PFSK-1 (cell line): ENCODE data around the gene OLIG2.

Experiments
- FOXP2 ChIP-seq: optimal IDR thresholded peaks from 2 replicates; pipeline ENCODE3; 2011; ENCODE audit warnings: borderline replicate concordance, control low read depth, inconsistent platforms; ENCODE audit not compliant: insufficient read depth; ENCODE audit errors: extremely low read length, extremely low read depth
- POLR2AphosphoS5 ChIP-seq: IDR thresholded peaks from 2 replicates; pipeline ENCODE4 v1.6.1; 2012; ENCODE audit warnings: low read depth, mild to moderate bottlenecking, control low read depth, low read length, moderate library complexity
- SIN3A ChIP-seq: IDR thresholded peaks from 2 replicates; pipeline ENCODE4 v1.6.1; 2012; ENCODE audit warnings: mild to moderate bottlenecking, low read length, moderate library complexity, borderline replicate concordance; ENCODE audit not compliant: insufficient read depth
- TAF1 ChIP-seq: IDR thresholded peaks from 2 replicates; pipeline ENCODE4 v1.6.1; 2012; ENCODE audit warnings: low read length, control low read depth, borderline replicate concordance; ENCODE audit not compliant: insufficient read depth
- TF ChIP-seq, protein P1 (sequence below), 2 experiments: IDR thresholded peaks; 2 replicates each; pipeline versions ENCODE4 v1.6.1 to v1.8.0; 2011 to 2012; ENCODE audit warnings: low read depth in 2 of 2, low read length in 2 of 2, control low read depth in 1 of 2, inconsistent platforms in 1 of 2, mild to moderate bottlenecking in 1 of 2, moderate library complexity in 1 of 2; ENCODE audit not compliant: insufficient read depth in 1 of 2

OLIG2 gene

DNA sequence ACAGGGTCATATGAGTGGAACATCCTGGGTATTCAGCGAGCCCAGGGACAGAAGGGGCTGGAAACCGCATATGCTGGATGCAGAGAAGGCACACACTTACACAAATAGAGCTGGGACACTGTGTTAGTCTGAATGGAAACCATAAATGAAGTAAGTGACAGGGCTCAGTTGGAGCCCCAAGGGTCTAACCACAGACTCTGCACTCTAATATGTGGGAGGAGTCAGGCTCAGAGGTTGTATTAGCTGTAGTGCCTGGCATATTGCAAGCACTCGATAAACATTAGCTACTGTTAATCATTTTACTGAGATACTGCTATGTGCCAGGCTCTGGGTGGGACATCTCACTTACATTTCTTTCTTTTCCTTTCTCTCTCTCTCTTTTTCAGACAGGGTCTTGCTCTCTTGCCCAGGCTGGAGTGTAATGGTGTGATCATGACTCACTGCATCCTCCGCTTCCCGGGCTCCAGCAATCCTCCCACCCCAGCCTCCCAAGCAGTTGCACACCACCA, 37.7 kb downstream of the OLIG2 start:
- TF ChIP-seq TAF1 = no peak
- TF ChIP-seq POLR2AphosphoS5 = no peak
- TF ChIP-seq FOXP2 = no peak
- no peak for TF ChIP-seq SIN3A
- TF ChIP-seq, protein P1, sequence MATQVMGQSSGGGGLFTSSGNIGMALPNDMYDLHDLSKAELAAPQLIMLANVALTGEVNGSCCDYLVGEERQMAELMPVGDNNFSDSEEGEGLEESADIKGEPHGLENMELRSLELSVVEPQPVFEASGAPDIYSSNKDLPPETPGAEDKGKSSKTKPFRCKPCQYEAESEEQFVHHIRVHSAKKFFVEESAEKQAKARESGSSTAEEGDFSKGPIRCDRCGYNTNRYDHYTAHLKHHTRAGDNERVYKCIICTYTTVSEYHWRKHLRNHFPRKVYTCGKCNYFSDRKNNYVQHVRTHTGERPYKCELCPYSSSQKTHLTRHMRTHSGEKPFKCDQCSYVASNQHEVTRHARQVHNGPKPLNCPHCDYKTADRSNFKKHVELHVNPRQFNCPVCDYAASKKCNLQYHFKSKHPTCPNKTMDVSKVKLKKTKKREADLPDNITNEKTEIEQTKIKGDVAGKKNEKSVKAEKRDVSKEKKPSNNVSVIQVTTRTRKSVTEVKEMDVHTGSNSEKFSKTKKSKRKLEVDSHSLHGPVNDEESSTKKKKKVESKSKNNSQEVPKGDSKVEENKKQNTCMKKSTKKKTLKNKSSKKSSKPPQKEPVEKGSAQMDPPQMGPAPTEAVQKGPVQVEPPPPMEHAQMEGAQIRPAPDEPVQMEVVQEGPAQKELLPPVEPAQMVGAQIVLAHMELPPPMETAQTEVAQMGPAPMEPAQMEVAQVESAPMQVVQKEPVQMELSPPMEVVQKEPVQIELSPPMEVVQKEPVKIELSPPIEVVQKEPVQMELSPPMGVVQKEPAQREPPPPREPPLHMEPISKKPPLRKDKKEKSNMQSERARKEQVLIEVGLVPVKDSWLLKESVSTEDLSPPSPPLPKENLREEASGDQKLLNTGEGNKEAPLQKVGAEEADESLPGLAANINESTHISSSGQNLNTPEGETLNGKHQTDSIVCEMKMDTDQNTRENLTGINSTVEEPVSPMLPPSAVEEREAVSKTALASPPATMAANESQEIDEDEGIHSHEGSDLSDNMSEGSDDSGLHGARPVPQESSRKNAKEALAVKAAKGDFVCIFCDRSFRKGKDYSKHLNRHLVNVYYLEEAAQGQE (IDR thresholded peaks at IDR 0.05; ENCODE audit: insufficient read depth in 1 of 2, low read depth in 2 of 2, low read length in 2 of 2) = no peak

DNA sequence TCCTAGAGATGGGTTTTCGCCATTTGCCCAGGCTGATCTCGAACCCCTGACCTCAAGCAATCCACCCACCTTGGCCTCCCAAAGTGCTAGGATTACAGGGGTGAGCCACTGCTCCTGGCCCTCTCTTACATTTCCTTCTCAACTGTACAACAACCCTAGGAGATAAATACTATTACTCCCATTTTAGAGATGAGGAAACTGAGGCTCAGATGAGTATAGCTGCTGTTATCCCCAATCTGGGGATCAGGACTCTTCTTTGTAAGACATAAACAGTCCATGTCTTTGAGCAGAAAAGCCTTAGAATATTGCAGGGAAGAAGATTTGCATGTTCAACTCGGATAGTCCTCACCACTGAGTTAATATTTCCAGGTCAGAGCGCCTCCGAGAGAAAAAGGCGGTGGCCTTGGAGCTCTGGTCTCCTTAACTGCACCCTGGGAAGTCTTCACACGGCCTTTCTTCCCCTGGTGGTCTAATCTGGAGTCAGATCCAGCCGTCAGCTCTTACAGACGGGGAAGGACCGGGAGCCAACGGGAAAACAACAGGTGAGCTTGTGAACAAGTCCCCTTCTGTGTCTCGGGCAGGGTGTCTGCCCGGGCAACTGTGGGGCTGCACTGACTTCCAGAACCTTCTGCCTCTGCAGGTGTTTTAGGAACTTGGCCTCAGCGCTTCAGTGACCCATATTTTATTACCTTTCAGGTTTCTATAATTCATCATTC, 38.3 kb downstream of the OLIG2 start:
- TF ChIP-seq TAF1 (no peak), FOXP2 (no peak), POLR2AphosphoS5 (no peak), SIN3A (no peak)
- TF ChIP-seq, protein P1 (IDR thresholded peaks at IDR 0.05; ENCODE audit: insufficient read depth in 1 of 2, low read depth in 2 of 2, low read length in 2 of 2) = no peak

GRCh38 chr21:33064623-33065390, 39.1 kb downstream of the OLIG2 start:
- no peak for TF ChIP-seq SIN3A

DNA sequence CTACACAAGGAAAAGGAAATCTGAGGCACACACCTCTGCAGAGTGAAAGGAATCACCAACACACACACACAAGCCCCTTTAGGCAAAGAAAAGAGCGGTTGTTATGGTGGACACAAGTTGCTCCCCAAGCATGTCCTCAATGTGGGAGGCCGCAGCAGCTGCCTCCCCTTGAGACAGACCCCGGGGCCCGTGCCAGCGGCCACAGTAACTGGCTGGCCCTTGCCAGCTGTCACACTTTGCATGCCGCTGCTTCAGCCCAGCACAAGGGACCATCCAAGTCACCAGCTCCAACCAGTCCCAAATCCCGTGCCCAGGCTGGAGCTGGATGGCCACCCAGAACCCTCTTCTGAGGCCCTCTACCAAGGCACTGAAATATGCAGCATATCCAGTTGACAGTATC, 41.3 kb downstream of the OLIG2 start:
- no peak for TF ChIP-seq SIN3A
- TF ChIP-seq, protein P1 (IDR thresholded peaks at IDR 0.05; ENCODE audit: insufficient read depth in 1 of 2, low read depth in 2 of 2, low read length in 2 of 2) = no peak

DNA sequence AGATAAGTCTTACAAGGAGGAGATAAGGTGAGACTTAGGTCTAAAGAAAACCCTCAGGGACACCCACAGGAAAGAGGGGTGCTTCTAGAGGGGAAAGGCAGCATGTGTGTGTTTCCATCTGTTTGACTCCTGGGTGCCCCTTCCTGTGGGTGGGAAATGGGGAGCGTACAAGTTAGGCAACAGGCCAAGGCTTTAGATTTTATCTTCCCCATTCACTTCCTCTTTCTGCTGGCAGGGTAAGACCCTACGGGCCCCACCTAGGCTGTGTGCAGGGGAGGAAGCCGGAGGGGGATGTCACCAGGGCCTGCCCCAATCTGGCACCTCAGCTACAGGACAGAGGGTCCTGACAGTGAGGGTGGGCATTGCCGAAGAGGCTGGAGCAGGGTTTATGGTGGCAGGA, 41.7 kb downstream of the OLIG2 start:
- no peak for TF ChIP-seq SIN3A
- TF ChIP-seq POLR2AphosphoS5 = no peak
- TF ChIP-seq FOXP2 = no peak
- TF ChIP-seq, protein P1 (IDR thresholded peaks at IDR 0.05; ENCODE audit: insufficient read depth in 1 of 2, low read depth in 2 of 2, low read length in 2 of 2) = no peak
- no peak for TF ChIP-seq TAF1
